Measurements from ENCODE around the gene SOWAHB. TPM values are rescaled to one million over a fixed set of nuclear protein-coding genes. Genes with fewer than 3 reads are reported as not detected.

The SOWAHB gene
- total and polyA plus RNA-seq, 8 donors: 0.73 to 29.0 (median 6.1) TPM

DNA sequence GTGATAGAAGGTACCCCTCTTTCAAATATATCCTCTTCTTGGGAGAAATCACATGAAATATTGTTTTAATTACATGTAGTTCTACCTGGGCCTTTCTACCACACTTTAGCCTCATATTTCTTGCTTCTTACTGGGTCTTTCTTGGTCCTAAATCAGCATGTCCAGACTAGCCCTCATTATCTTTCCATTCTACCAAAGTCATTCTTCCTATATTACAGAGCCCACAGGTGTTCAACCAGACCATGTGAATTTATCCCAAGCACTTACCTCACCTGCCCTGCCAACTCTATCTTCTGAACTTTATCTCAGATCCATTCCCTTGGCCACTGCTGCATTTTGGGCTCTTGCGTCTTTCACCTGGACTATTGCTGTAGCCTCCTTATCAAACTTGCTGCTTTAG is 11.8 kb upstream of the SOWAHB start:
- no peaks in the 10 kb centered on the region for H3K27me3 ChIP-seq
- H3K27ac ChIP-seq: no peak overlapping the region
- TF ChIP-seq EP300 (IDR thresholded peaks at IDR 0.05): no peak
- no peak for TF ChIP-seq POLR2AphosphoS5 (IDR thresholded peaks at IDR 0.05)
- no peak for TF ChIP-seq POLR2A (IDR thresholded peaks at IDR 0.05)
- TF ChIP-seq, protein P1, sequence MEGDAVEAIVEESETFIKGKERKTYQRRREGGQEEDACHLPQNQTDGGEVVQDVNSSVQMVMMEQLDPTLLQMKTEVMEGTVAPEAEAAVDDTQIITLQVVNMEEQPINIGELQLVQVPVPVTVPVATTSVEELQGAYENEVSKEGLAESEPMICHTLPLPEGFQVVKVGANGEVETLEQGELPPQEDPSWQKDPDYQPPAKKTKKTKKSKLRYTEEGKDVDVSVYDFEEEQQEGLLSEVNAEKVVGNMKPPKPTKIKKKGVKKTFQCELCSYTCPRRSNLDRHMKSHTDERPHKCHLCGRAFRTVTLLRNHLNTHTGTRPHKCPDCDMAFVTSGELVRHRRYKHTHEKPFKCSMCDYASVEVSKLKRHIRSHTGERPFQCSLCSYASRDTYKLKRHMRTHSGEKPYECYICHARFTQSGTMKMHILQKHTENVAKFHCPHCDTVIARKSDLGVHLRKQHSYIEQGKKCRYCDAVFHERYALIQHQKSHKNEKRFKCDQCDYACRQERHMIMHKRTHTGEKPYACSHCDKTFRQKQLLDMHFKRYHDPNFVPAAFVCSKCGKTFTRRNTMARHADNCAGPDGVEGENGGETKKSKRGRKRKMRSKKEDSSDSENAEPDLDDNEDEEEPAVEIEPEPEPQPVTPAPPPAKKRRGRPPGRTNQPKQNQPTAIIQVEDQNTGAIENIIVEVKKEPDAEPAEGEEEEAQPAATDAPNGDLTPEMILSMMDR (IDR thresholded peaks at IDR 0.05): no peak
- intact Hi-C loops (cut with DNase I; ENCODE audit: low total_unique reads): no loop called here
- WGBS, 5 donors: 40 to 84% (median 58%) methylated on average over 1 of the region's 1 CpG
- no peak overlapping the region for H3K4me3 ChIP-seq
- no peak for DNase-seq
- H3K36me3 ChIP-seq: no peaks in the 10 kb centered on the region
- no peaks in the 10 kb centered on the region for H3K4me1 ChIP-seq
- peaks cover 0 to 4% (median 0%) of the 10 kb centered on the region in 4 donors for H3K9me3 ChIP-seq

DNA sequence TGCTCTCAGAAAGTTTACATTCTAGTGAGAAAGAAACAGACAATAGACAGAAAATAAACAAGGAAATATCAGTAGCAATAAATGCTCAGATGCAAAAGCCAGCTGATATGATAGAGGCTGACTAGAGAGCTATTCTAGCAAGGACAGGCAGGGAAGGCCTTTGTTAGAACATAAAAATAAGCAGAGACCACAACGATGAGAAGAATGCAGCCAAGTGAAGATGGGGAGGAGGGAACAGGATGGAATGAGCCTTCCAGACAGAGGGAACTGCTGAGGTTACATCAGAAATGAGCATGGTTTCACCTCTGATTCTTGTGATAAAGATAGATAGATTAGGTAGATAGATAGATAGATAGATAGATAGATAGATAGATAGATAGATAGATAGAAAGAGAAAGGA is 7.6 kb upstream of the SOWAHB start:
- H3K27me3 ChIP-seq: no peaks in the 10 kb centered on the region

DNA sequence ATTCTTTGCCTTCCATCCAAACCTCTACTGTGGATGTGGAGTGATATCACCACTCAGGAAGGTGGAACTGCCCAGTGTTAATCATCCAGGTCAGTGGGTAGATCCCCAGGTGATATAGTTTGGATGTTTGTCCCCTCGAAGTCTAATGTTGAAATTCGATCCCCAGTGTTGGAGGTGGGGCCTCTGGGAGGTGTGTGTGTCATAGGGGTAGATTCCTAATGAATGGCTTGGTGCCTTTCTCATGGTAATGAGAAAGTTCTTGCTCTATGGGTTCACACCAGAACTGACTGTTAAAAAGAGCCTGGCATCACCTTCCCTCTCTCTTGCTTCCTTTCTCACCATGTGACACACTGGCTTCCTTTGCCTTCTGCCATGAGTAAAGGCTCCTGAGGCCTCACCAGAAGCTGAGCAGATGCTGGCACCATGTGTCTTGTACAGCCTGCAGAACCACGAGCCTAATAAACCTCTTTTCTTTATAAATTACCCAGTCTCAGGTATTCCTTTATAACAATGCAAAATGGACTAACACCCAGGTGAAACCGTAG is 6.8 kb upstream of the SOWAHB start:
- Histone ChIP-seq H3K36me3 (no peaks in the 10 kb centered on the region), H3K27ac (no peak overlapping the region), H3K27me3 (peaks cover 0 to 3% (median 0%) of the 10 kb centered on the region in 3 donors), H3K4me3 (no peak overlapping the region), H3K4me1 (peaks cover 0 to 6% (median 0%) of the 10 kb centered on the region in 4 donors), H3K9me3 (peaks cover 0 to 4% (median 0%) of the 10 kb centered on the region in 4 donors)
- WGBS, 5 donors: 77 to 92% (median 81%) methylated on average over 4 of the region's 4 CpGs
- TF ChIP-seq POLR2AphosphoS5 (IDR thresholded peaks at IDR 0.05) (no peak), EP300 (IDR thresholded peaks at IDR 0.05) (no peak), POLR2A (IDR thresholded peaks at IDR 0.05) (no peak)
- TF ChIP-seq, protein P1 (IDR thresholded peaks at IDR 0.05): no peak
- DNase-seq: no peak
- intact Hi-C loops (cut with DNase I; ENCODE audit: low total_unique reads): no loop called here

More for the DNA sequence above, 7.6 kb upstream of the SOWAHB start:
- H3K9me3 ChIP-seq: peaks cover 0 to 4% (median 0%) of the 10 kb centered on the region in 4 donors
- peaks cover 0 to 6% (median 0%) of the 10 kb centered on the region in 4 donors for H3K4me1 ChIP-seq
- no peak overlapping the region for H3K4me3 ChIP-seq
- intact Hi-C loops (cut with DNase I; ENCODE audit: low total_unique reads): no loop called here
- no peak for TF ChIP-seq POLR2A (IDR thresholded peaks at IDR 0.05)
- TF ChIP-seq, protein P1 (IDR thresholded peaks at IDR 0.05): no peak
- TF ChIP-seq EP300 (IDR thresholded peaks at IDR 0.05): no peak
- no peak for TF ChIP-seq POLR2AphosphoS5 (IDR thresholded peaks at IDR 0.05)
- WGBS, 5 donors: 57 to 80% (median 76%) methylated on average over 1 of the region's 1 CpG
- DNase-seq: no peak
- H3K36me3 ChIP-seq: no peaks in the 10 kb centered on the region
- H3K27ac ChIP-seq: no peak overlapping the region

DNA sequence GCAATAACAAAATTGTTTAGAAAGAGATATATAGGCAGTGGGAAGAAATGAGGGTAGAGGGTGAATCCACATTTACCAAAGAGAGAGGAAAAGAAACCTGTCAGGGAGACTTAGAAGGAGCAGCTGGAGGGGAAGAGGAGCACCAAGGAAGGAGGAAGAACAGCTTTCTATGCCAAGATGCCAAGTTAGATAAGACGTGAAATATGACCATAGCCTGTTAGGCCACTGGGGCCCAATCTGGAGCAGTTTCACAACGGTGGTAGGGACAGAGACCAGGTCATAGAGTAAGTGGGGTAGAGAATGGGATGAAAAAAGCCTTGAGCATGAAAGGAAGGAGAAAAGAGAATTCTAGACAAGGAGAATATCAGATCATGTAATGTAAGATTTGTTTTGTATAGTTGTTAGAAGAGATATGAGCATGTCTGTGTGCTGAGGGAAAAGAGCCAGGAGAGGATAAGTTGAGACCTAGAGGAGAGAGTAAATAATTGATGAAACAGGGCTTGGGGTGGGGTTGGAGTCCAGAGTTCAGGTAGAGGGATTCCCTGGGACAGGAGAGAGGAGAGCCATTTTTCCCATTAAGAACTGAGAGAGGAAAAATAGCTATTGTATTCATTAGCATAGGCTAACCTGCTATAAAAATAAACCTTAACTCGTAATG is 4.4 kb upstream of the SOWAHB start:
- TF ChIP-seq, protein P1 (IDR thresholded peaks at IDR 0.05): no peak
- TF ChIP-seq POLR2A (IDR thresholded peaks at IDR 0.05) (no peak), EP300 (IDR thresholded peaks at IDR 0.05) (no peak), POLR2AphosphoS5 (IDR thresholded peaks at IDR 0.05) (no peak)
- no peak for DNase-seq
- H3K27me3 ChIP-seq: peaks cover 0 to 20% (median 8%) of the 10 kb centered on the region in 3 donors
- H3K4me1 ChIP-seq: peaks cover 0 to 18% (median 12%) of the 10 kb centered on the region in 4 donors
- intact Hi-C loops (cut with DNase I; ENCODE audit: low total_unique reads): no loop called here
- H3K4me3 ChIP-seq: no peak overlapping the region
- H3K36me3 ChIP-seq: no peaks in the 10 kb centered on the region
- no peak overlapping the region for H3K27ac ChIP-seq
- 49 to 64% (median 55%) methylated on average over 3 of the region's 3 CpGs for WGBS, 5 donors
- H3K9me3 ChIP-seq: no peaks in the 10 kb centered on the region

All from stomach (tissue), 9 donors.